Body of pancreas (tissue), 4 donors: ENCODE results near the gene FHAD1.

Source experiments
- POLR2A ChIP-seq, 3 donors: fragments of 450-650 bp; IDR thresholded peaks; one replicate each; pipeline ENCODE4 v1.6.1; 2016; ENCODE audit warnings: antibody characterized with exemption in 3 of 3, mild to moderate bottlenecking in 2 of 3
- TF ChIP-seq, protein P1 (sequence below), 7 experiments: fragments of 450-650 bp in 4 of 7; fragments of 200-600 bp in 3 of 7; sonication (generic) in 3 of 7; IDR thresholded peaks; one replicate each; pipeline ENCODE4 v1.5.1; 2016 to 2019; ENCODE audit warnings: antibody characterized with exemption in 7 of 7

DNA sequence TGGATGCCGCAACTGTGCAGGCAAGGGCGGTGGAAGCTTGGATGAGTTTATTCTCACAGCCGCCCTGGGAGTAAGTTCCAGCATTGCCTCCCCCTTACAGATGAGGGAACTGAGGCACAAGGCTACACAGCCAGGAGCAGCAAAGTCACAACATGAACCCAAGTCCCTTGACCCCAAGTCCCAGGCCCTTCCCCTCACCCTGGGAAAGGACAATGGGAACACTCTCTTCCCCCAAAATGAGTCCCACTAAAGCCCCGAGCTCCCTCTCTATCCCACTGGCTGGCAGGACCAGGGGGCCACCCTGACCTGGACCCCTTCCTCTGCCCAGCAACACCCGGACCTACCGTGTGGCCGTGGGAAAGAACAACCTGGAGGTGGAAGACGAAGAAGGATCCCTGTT, 195.1 kb downstream of the FHAD1 start:
- TF ChIP-seq, protein P1, sequence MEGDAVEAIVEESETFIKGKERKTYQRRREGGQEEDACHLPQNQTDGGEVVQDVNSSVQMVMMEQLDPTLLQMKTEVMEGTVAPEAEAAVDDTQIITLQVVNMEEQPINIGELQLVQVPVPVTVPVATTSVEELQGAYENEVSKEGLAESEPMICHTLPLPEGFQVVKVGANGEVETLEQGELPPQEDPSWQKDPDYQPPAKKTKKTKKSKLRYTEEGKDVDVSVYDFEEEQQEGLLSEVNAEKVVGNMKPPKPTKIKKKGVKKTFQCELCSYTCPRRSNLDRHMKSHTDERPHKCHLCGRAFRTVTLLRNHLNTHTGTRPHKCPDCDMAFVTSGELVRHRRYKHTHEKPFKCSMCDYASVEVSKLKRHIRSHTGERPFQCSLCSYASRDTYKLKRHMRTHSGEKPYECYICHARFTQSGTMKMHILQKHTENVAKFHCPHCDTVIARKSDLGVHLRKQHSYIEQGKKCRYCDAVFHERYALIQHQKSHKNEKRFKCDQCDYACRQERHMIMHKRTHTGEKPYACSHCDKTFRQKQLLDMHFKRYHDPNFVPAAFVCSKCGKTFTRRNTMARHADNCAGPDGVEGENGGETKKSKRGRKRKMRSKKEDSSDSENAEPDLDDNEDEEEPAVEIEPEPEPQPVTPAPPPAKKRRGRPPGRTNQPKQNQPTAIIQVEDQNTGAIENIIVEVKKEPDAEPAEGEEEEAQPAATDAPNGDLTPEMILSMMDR (IDR thresholded peaks at IDR 0.05) = no peak
- TF ChIP-seq POLR2A (IDR thresholded peaks at IDR 0.05) = peak in 2 of 3 donors; percentile 58 to 60
